ENCODE results near the gene MEGF10. TPM values are rescaled to one million over a fixed set of nuclear protein-coding genes. Genes with fewer than 3 reads are reported as not detected.

MEGF10 gene
- total RNA-seq, 1 donor from 2014 or later: 0.69 TPM

- TF ChIP-seq CTCF (IDR thresholded peaks at IDR 0.05; ENCODE audit: partially characterized antibody, unreplicated experiment): no peak
- H3K27me3 Mint-ChIP-seq (ENCODE audit: unreplicated experiment): no peaks in the 10 kb centered on the region
Observed at GRCh38 chr5:127411381-127411780, 120.8 kb downstream of the MEGF10 start.

GRCh38 chr5:127412698-127413097, 122.1 kb downstream of the MEGF10 start:
- H3K27me3 Mint-ChIP-seq (ENCODE audit: unreplicated experiment): peaks cover 2% of the 10 kb centered on the region
- no peak overlapping the region for H3K4me3 Mint-ChIP-seq (ENCODE audit: unreplicated experiment)
- no peak for DNase-seq
- peaks cover 2% of the 10 kb centered on the region for H3K4me1 Mint-ChIP-seq (ENCODE audit: low read depth, unreplicated experiment)
- TF ChIP-seq CTCF (IDR thresholded peaks at IDR 0.05; ENCODE audit: partially characterized antibody, unreplicated experiment): no peak
- no peaks in the 10 kb centered on the region for H3K36me3 Mint-ChIP-seq (ENCODE audit: unreplicated experiment)
- peaks cover 2% of the 10 kb centered on the region for H3K9me3 Mint-ChIP-seq (ENCODE audit: unreplicated experiment)
- no peak overlapping the region for H3K27ac Mint-ChIP-seq (ENCODE audit: unreplicated experiment)

More at GRCh38 chr5:127411381-127411780, 120.8 kb downstream of the MEGF10 start:
- H3K36me3 Mint-ChIP-seq (ENCODE audit: unreplicated experiment): no peaks in the 10 kb centered on the region
- H3K4me1 Mint-ChIP-seq (ENCODE audit: low read depth, unreplicated experiment): peaks cover 2% of the 10 kb centered on the region
- no peak overlapping the region for H3K27ac Mint-ChIP-seq (ENCODE audit: unreplicated experiment)
- no peak overlapping the region for H3K4me3 Mint-ChIP-seq (ENCODE audit: unreplicated experiment)
- no peak for DNase-seq
- peaks cover 2% of the 10 kb centered on the region for H3K9me3 Mint-ChIP-seq (ENCODE audit: unreplicated experiment)

- H3K36me3 Mint-ChIP-seq (ENCODE audit: unreplicated experiment): no peaks in the 10 kb centered on the region
- no peak overlapping the region for H3K27ac Mint-ChIP-seq (ENCODE audit: unreplicated experiment)
- no peak overlapping the region for H3K4me3 Mint-ChIP-seq (ENCODE audit: unreplicated experiment)
- TF ChIP-seq CTCF (IDR thresholded peaks at IDR 0.05; ENCODE audit: partially characterized antibody, unreplicated experiment): no peak
- H3K4me1 Mint-ChIP-seq (ENCODE audit: low read depth, unreplicated experiment): peaks cover 2% of the 10 kb centered on the region
- H3K9me3 Mint-ChIP-seq (ENCODE audit: unreplicated experiment): peaks cover 2% of the 10 kb centered on the region
- no peak for DNase-seq
- peaks cover 5% of the 10 kb centered on the region for H3K27me3 Mint-ChIP-seq (ENCODE audit: unreplicated experiment)
Observed at GRCh38 chr5:127415034-127415433, 124.4 kb downstream of the MEGF10 start.

GRCh38 chr5:127416906-127417305, 126.3 kb downstream of the MEGF10 start:
- H3K4me1 Mint-ChIP-seq (ENCODE audit: low read depth, unreplicated experiment): no peaks in the 10 kb centered on the region
- H3K4me3 Mint-ChIP-seq (ENCODE audit: unreplicated experiment): no peak overlapping the region
- no peak for DNase-seq
- no peak overlapping the region for H3K27ac Mint-ChIP-seq (ENCODE audit: unreplicated experiment)
- TF ChIP-seq CTCF (IDR thresholded peaks at IDR 0.05; ENCODE audit: partially characterized antibody, unreplicated experiment): no peak
- peaks cover 2% of the 10 kb centered on the region for H3K9me3 Mint-ChIP-seq (ENCODE audit: unreplicated experiment)
- peaks cover 5% of the 10 kb centered on the region for H3K27me3 Mint-ChIP-seq (ENCODE audit: unreplicated experiment)
- H3K36me3 Mint-ChIP-seq (ENCODE audit: unreplicated experiment): no peaks in the 10 kb centered on the region

GRCh38 chr5:127417528-127417927, 126.9 kb downstream of the MEGF10 start:
- peaks cover 2% of the 10 kb centered on the region for H3K9me3 Mint-ChIP-seq (ENCODE audit: unreplicated experiment)
- H3K27ac Mint-ChIP-seq (ENCODE audit: unreplicated experiment): no peak overlapping the region
- no peak for DNase-seq
- TF ChIP-seq CTCF (IDR thresholded peaks at IDR 0.05; ENCODE audit: partially characterized antibody, unreplicated experiment): no peak
- H3K4me1 Mint-ChIP-seq (ENCODE audit: low read depth, unreplicated experiment): no peaks in the 10 kb centered on the region
- peaks cover 5% of the 10 kb centered on the region for H3K27me3 Mint-ChIP-seq (ENCODE audit: unreplicated experiment)
- H3K36me3 Mint-ChIP-seq (ENCODE audit: unreplicated experiment): no peaks in the 10 kb centered on the region
- H3K4me3 Mint-ChIP-seq (ENCODE audit: unreplicated experiment): no peak overlapping the region

Data from glutamatergic neuron (in vitro differentiated cells).